HepG2 (cell line): ENCODE results near the gene RBM8A.

Experiments used
- CEBPB ChIP-seq: IDR thresholded peaks from 2 replicates; pipeline ENCODE4 v1.6.1; 2011; ENCODE audit warnings: low read depth, low read length, improper control_type of control experiment, borderline replicate concordance
- JUND ChIP-seq: sonication (generic); formaldehyde crosslinking; IDR thresholded peaks from 2 replicates; pipeline ENCODE4 v1.8.0; 2022; ENCODE audit warnings: mild to moderate bottlenecking, missing genetic modification reagents
- MYNN ChIP-seq: sonication (generic); formaldehyde crosslinking; IDR thresholded peaks from 2 replicates; pipeline ENCODE4 v1.4.0; 2020; ENCODE audit warnings: mild to moderate bottlenecking, low read depth, missing genetic modification reagents
- PHB2 ChIP-seq: fragments of 450-650 bp; IDR thresholded peaks from 2 replicates; pipeline ENCODE4 v1.6.1; 2018; ENCODE audit not compliant: partially characterized antibody
- POLR2A ChIP-seq, 2 experiments: IDR thresholded peaks; 2 replicates each; pipeline ENCODE4 v1.6.1; 2011; ENCODE audit warnings: low read depth in 2 of 2, low read length in 2 of 2, mild to moderate bottlenecking in 1 of 2, moderate library complexity in 1 of 2; ENCODE audit not compliant: insufficient read depth in 1 of 2
- TAF1 ChIP-seq: sonication (generic); formaldehyde crosslinking; IDR thresholded peaks from 2 replicates; pipeline ENCODE4 v1.4.0; 2020; ENCODE audit warnings: missing genetic modification reagents
- THAP11 ChIP-seq: IDR thresholded peaks from 2 replicates; pipeline ENCODE4 v1.6.1; 2016; ENCODE audit warnings: missing biosample characterization, missing genetic modification reagents
- U2AF2 ChIP-seq: fragments of 200-400 bp; formaldehyde crosslinking; IDR thresholded peaks from 2 replicates; pipeline ENCODE4 v1.6.1; 2017; ENCODE audit warnings: low read depth, mild to moderate bottlenecking, low read length
- ZNF549 ChIP-seq: sonication (generic); formaldehyde crosslinking; IDR thresholded peaks from 2 replicates; pipeline ENCODE4 v1.5.0; 2020; ENCODE audit warnings: missing genetic modification reagents
- TF ChIP-seq, protein P1 (sequence below): sonication (generic); formaldehyde crosslinking; IDR thresholded peaks from 2 replicates; pipeline ENCODE4 v1.5.0; 2020; ENCODE audit warnings: mild to moderate bottlenecking, missing genetic modification reagents, moderate library complexity
- TF ChIP-seq, protein P2 (sequence below): sonication (generic); IDR thresholded peaks from 2 replicates; pipeline ENCODE4 v1.6.1; 2016; ENCODE audit warnings: low read depth, borderline replicate concordance
- TF ChIP-seq, protein P3 (sequence below): sonication (generic); formaldehyde crosslinking; IDR thresholded peaks from 2 replicates; pipeline ENCODE4 v1.4.0; 2020; ENCODE audit warnings: missing genetic modification reagents
- TF ChIP-seq, protein P4 (sequence below): IDR thresholded peaks from 2 replicates; pipeline ENCODE4 v1.6.1; 2016

DNA sequence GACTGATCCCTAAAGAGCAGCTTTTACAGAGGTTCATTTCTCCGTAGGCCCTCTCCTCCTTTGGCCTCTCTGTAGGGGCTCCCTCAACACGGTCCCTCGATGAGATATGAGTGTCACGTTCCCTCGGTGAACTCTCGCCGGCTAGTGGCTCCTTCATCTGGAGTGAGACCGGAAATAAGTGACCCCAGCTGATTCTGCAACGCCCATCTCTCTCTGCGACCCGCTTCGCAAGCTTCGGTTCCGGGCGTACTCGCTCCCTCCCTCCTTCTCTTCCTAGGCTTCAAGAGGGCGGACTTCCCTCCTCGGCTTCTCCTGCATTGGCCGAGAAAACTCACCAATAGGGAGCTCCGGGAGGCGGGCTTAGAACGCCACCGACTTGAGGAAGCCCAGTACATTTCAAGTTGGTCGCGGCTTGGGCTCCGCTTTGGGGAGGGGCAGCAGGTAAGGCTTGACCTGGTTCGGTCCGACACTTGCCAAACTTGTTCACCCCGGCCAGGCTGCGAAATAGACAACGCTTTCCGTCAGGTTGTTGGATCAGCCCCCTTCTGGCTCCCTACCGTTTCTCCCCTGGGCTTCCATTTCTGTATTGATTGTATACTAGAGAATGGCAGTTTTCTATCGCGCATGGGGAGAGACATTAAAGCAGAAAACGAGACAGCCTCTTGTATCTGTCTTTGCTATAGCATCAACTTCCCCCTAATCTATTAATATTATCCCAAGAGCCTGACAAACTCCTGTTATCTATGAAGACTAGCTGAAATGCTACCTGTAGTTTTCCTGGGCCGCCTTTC is 37.2 kb upstream of the RBM8A start, which contains the start of the genes ANKRD34A and POLR3GL:
- TF ChIP-seq U2AF2 = no peak
- TF ChIP-seq MYNN = no peak
- TF ChIP-seq PHB2 = no peak
- peak; percentile 57 to 85 for TF ChIP-seq POLR2A (IDR thresholded peaks at IDR 0.05; ENCODE audit: insufficient read depth in 1 of 2, low read depth in 2 of 2, low read length in 2 of 2)
- TF ChIP-seq TAF1 (CRISPR knock-in tag) = peak; percentile 80
- TF ChIP-seq, protein P1, sequence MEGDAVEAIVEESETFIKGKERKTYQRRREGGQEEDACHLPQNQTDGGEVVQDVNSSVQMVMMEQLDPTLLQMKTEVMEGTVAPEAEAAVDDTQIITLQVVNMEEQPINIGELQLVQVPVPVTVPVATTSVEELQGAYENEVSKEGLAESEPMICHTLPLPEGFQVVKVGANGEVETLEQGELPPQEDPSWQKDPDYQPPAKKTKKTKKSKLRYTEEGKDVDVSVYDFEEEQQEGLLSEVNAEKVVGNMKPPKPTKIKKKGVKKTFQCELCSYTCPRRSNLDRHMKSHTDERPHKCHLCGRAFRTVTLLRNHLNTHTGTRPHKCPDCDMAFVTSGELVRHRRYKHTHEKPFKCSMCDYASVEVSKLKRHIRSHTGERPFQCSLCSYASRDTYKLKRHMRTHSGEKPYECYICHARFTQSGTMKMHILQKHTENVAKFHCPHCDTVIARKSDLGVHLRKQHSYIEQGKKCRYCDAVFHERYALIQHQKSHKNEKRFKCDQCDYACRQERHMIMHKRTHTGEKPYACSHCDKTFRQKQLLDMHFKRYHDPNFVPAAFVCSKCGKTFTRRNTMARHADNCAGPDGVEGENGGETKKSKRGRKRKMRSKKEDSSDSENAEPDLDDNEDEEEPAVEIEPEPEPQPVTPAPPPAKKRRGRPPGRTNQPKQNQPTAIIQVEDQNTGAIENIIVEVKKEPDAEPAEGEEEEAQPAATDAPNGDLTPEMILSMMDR (CRISPR knock-in tag) = peak; percentile 22
- TF ChIP-seq CEBPB = no peak
- no peak for TF ChIP-seq ZNF549 (CRISPR knock-in tag)
- TF ChIP-seq, protein P2, sequence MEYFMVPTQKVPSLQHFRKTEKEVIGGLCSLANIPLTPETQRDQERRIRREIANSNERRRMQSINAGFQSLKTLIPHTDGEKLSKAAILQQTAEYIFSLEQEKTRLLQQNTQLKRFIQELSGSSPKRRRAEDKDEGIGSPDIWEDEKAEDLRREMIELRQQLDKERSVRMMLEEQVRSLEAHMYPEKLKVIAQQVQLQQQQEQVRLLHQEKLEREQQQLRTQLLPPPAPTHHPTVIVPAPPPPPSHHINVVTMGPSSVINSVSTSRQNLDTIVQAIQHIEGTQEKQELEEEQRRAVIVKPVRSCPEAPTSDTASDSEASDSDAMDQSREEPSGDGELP = peak; percentile 95
- TF ChIP-seq, protein P3, sequence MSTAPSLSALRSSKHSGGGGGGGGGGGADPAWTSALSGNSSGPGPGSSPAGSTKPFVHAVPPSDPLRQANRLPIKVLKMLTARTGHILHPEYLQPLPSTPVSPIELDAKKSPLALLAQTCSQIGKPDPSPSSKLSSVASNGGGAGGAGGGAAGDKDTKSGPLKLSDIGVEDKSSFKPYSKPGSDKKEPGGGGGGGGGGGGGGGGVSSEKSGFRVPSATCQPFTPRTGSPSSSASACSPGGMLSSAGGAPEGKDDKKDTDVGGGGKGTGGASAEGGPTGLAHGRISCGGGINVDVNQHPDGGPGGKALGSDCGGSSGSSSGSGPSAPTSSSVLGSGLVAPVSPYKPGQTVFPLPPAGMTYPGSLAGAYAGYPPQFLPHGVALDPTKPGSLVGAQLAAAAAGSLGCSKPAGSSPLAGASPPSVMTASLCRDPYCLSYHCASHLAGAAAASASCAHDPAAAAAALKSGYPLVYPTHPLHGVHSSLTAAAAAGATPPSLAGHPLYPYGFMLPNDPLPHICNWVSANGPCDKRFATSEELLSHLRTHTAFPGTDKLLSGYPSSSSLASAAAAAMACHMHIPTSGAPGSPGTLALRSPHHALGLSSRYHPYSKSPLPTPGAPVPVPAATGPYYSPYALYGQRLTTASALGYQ (CRISPR knock-in tag) = no peak
- no peak for TF ChIP-seq JUND (CRISPR knock-in tag)
- TF ChIP-seq, protein P4, sequence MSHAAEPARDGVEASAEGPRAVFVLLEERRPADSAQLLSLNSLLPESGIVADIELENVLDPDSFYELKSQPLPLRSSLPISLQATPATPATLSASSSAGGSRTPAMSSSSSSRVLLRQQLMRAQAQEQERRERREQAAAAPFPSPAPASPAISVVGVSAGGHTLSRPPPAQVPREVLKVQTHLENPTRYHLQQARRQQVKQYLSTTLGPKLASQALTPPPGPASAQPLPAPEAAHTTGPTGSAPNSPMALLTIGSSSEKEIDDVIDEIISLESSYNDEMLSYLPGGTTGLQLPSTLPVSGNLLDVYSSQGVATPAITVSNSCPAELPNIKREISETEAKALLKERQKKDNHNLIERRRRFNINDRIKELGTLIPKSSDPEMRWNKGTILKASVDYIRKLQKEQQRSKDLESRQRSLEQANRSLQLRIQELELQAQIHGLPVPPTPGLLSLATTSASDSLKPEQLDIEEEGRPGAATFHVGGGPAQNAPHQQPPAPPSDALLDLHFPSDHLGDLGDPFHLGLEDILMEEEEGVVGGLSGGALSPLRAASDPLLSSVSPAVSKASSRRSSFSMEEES = no peak
- TF ChIP-seq THAP11 = peak; percentile 75
